NCI-H1092 (cell line): ENCODE data around the gene HOXB4.
A peak's percentile ranks its signal among the peaks of the same experiment; 100 is the strongest.

Experiments
- DNase-seq: peaks from one replicate; lab custom pipeline; 2025; lab: John Stamatoyannopoulos, UW

HOXB4 gene

GRCh38 chr17:48601539-48602425 lies 23.6 kb upstream of the HOXB4 start:
- DNase-seq, result no peak

GRCh38 chr17:48601207-48601538 lies 23.0 kb upstream of the HOXB4 start:
- no peak for DNase-seq

- no peak for DNase-seq
Measured at GRCh38 chr17:48600244-48601098, 22.3 kb upstream of the HOXB4 start.

GRCh38 chr17:48599354-48599753 lies 21.2 kb upstream of the HOXB4 start:
- DNase-seq, result no peak

- DNase-seq, result no peak
Measured at GRCh38 chr17:48598736-48599135, 20.6 kb upstream of the HOXB4 start.

GRCh38 chr17:48597778-48598631 lies 19.9 kb upstream of the HOXB4 start:
- DNase-seq, result peak; percentile 76

GRCh38 chr17:48597528-48597777 lies 19.3 kb upstream of the HOXB4 start:
- no peak for DNase-seq

GRCh38 chr17:48596735-48597527 lies 18.8 kb upstream of the HOXB4 start:
- peak; percentile 60 for DNase-seq

GRCh38 chr17:48596000-48596734 lies 18.0 kb upstream of the HOXB4 start:
- DNase-seq, result no peak

GRCh38 chr17:48595278-48595999 lies 17.3 kb upstream of the HOXB4 start:
- no peak for DNase-seq

- no peak for DNase-seq
Measured at GRCh38 chr17:48594538-48595277, 16.6 kb upstream of the HOXB4 start.

- peak; percentile 98 for DNase-seq
Measured at GRCh38 chr17:48593840-48594537, 15.8 kb upstream of the HOXB4 start.

GRCh38 chr17:48593126-48593829 lies 15.1 kb upstream of the HOXB4 start, which contains the start of gene HOXB5:
Gene HOXB5, minus strand, starts transcription at chr17:48593779. Its CDS starts 97 bp downstream, at chr17:48593682.
- DNase-seq, result peak; percentile 84

GRCh38 chr17:48592577-48592976 lies 14.4 kb upstream of the HOXB4 start:
- no peak for DNase-seq

- no peak for DNase-seq
Measured at GRCh38 chr17:48592057-48592514, 13.9 kb upstream of the HOXB4 start.

GRCh38 chr17:48591255-48592056 lies 13.3 kb upstream of the HOXB4 start:
- no peak for DNase-seq

GRCh38 chr17:48590607-48591161 lies 12.5 kb upstream of the HOXB4 start:
- DNase-seq, result no peak
